Measurements from ENCODE around the gene GLIS1. TPM values are rescaled to one million over a fixed set of nuclear protein-coding genes. Genes with fewer than 3 reads are reported as not detected.
A peak's percentile ranks its signal among the peaks of the same experiment; 100 is the strongest.

The GLIS1 gene
- total RNA-seq, 1 donor from 2014 or later = not detected

DNA sequence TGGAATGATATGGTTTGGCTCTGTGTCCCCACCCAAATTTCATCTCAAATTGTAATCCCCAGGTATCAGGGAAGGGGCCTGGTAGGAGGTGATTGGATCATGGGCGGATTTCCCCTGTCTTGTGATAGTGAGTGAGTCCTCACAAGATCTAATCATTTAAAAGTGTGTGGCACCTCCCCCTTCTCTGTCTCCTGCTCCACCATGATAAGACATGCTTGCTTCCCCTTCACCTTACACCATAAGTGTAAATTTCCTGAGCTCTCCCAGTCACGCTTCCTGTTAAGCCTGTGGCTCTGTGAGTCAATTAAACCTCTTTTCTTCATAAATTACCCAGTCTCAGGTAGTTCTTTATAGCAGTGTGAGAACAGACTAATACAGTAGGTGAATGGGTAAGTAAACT is 170.4 kb downstream of the GLIS1 start:
- H3K36me3 Mint-ChIP-seq (ENCODE audit: low read depth, unreplicated experiment) = peaks cover 8% of the 10 kb centered on the region

DNA sequence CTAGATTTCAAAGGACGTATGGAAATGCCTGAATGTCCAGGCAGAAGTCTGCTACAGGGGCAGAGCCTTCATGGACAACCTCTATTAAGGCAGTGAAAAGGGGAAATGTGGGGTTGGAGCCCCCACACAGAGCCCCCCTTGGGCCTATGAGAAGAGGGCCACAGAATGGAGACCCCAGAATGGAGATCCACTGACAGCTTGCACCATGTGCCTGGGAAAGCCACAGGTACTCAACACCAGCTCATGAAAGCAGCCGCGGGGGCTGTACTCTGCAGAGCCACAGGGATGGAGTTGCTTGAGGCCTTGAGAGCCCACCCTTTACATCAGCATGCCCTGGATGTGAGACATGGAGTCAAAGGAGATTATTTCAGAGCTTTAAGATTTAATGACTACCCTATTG is 171.1 kb downstream of the GLIS1 start:
- H3K9me3 Mint-ChIP-seq (ENCODE audit: unreplicated experiment) = peaks cover 9% of the 10 kb centered on the region
- no peak overlapping the region for H3K27ac Mint-ChIP-seq (ENCODE audit: unreplicated experiment)
- TF ChIP-seq, protein P1, sequence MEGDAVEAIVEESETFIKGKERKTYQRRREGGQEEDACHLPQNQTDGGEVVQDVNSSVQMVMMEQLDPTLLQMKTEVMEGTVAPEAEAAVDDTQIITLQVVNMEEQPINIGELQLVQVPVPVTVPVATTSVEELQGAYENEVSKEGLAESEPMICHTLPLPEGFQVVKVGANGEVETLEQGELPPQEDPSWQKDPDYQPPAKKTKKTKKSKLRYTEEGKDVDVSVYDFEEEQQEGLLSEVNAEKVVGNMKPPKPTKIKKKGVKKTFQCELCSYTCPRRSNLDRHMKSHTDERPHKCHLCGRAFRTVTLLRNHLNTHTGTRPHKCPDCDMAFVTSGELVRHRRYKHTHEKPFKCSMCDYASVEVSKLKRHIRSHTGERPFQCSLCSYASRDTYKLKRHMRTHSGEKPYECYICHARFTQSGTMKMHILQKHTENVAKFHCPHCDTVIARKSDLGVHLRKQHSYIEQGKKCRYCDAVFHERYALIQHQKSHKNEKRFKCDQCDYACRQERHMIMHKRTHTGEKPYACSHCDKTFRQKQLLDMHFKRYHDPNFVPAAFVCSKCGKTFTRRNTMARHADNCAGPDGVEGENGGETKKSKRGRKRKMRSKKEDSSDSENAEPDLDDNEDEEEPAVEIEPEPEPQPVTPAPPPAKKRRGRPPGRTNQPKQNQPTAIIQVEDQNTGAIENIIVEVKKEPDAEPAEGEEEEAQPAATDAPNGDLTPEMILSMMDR (IDR thresholded peaks at IDR 0.05; ENCODE audit: unreplicated experiment) = no peak
- H3K4me1 Mint-ChIP-seq (ENCODE audit: unreplicated experiment) = peaks cover 24% of the 10 kb centered on the region
- DNase-seq (ENCODE audit: low spot score) = no peak
- H3K27me3 Mint-ChIP-seq (ENCODE audit: unreplicated experiment) = no peaks in the 10 kb centered on the region
- H3K36me3 Mint-ChIP-seq (ENCODE audit: low read depth, unreplicated experiment) = peaks cover 8% of the 10 kb centered on the region
- no peak overlapping the region for H3K4me3 Mint-ChIP-seq (ENCODE audit: unreplicated experiment)

More for the DNA sequence above, 170.4 kb downstream of the GLIS1 start:
- Mint-ChIP-seq H3K27me3 (ENCODE audit: unreplicated experiment) (no peaks in the 10 kb centered on the region), H3K9me3 (ENCODE audit: unreplicated experiment) (peaks cover 9% of the 10 kb centered on the region), H3K4me1 (ENCODE audit: unreplicated experiment) (peaks cover 21% of the 10 kb centered on the region), H3K4me3 (ENCODE audit: unreplicated experiment) (no peak overlapping the region), H3K27ac (ENCODE audit: unreplicated experiment) (peak overlapping the region; percentile 51)
- DNase-seq (ENCODE audit: low spot score) = no peak
- TF ChIP-seq, protein P1 (IDR thresholded peaks at IDR 0.05; ENCODE audit: unreplicated experiment) = no peak

DNA sequence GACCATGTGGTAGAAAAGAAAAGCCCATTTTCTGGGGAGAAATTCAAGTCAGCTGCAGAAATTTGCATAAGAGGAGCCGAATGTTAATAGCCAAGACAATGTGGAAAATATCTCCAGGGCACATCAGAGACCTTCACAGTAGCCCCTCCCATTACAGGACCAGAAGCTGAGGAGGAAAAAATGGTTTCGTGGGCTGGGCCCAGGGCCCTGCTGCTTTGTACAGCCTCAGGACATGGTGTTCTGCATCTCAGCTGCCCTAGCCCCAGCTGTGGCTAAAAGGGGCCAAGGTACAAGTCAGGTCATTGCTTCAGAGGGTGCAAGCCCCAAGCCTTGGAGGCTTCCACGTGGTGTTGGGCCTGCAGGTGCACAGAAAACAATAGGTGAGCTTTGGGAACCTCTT is 171.5 kb downstream of the GLIS1 start:
- peaks cover 24% of the 10 kb centered on the region for H3K4me1 Mint-ChIP-seq (ENCODE audit: unreplicated experiment)
- no peaks in the 10 kb centered on the region for H3K27me3 Mint-ChIP-seq (ENCODE audit: unreplicated experiment)
- DNase-seq (ENCODE audit: low spot score) = no peak
- TF ChIP-seq, protein P1 (IDR thresholded peaks at IDR 0.05; ENCODE audit: unreplicated experiment) = no peak
- H3K36me3 Mint-ChIP-seq (ENCODE audit: low read depth, unreplicated experiment) = peaks cover 8% of the 10 kb centered on the region
- H3K9me3 Mint-ChIP-seq (ENCODE audit: unreplicated experiment) = peaks cover 9% of the 10 kb centered on the region
- peak overlapping the region; percentile 91 for H3K27ac Mint-ChIP-seq (ENCODE audit: unreplicated experiment)
- H3K4me3 Mint-ChIP-seq (ENCODE audit: unreplicated experiment) = peak overlapping the region; percentile 32

DNA sequence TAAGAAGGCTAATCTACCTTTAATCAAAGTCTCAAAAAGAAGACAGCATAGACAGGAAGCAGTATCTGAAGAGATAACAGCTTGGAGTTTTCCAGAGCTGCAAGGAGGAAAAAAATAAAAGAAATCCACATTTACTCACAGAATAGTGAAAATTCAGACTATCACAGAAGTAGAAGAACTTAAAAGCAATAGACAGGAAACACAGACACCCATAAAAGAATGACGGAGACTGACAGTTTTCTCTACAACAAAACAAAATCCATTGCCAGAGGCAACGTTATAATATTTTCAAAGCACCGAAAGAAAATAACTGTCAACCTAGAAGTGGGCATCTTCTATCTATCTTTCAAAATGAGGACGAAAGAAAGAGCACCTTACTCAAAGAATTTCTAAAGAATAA is 175.4 kb downstream of the GLIS1 start:
- Mint-ChIP-seq H3K27me3 (ENCODE audit: unreplicated experiment) (peaks cover 2% of the 10 kb centered on the region), H3K9me3 (ENCODE audit: unreplicated experiment) (peaks cover 9% of the 10 kb centered on the region), H3K36me3 (ENCODE audit: low read depth, unreplicated experiment) (peaks cover 8% of the 10 kb centered on the region), H3K4me3 (ENCODE audit: unreplicated experiment) (no peak overlapping the region), H3K27ac (ENCODE audit: unreplicated experiment) (no peak overlapping the region), H3K4me1 (ENCODE audit: unreplicated experiment) (peaks cover 25% of the 10 kb centered on the region)
- no peak for DNase-seq (ENCODE audit: low spot score)
- TF ChIP-seq, protein P1 (IDR thresholded peaks at IDR 0.05; ENCODE audit: unreplicated experiment) = no peak

DNA sequence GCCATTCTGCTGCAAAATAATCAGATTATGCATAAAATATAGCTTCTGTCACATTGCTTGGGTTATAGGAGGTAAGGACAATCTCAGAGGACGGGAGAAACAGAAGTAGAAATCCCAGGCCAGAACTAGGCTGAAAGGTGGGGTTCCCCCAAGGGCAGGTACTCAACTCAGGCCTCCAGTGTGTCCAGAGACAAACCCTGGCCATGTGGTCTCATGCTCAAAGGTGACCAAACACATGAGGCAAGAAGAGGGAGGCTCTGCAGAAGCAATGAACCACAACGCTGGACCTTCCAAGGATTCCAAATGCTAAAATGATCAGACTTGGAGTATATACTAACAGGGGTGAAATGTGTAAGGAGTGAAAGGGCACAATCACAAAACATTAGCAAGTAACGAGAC is 176.0 kb downstream of the GLIS1 start:
- peaks cover 23% of the 10 kb centered on the region for H3K4me1 Mint-ChIP-seq (ENCODE audit: unreplicated experiment)
- no peak for DNase-seq (ENCODE audit: low spot score)
- peaks cover 2% of the 10 kb centered on the region for H3K27me3 Mint-ChIP-seq (ENCODE audit: unreplicated experiment)
- TF ChIP-seq, protein P1 (IDR thresholded peaks at IDR 0.05; ENCODE audit: unreplicated experiment) = no peak
- no peak overlapping the region for H3K4me3 Mint-ChIP-seq (ENCODE audit: unreplicated experiment)
- H3K9me3 Mint-ChIP-seq (ENCODE audit: unreplicated experiment) = peaks cover 9% of the 10 kb centered on the region
- H3K36me3 Mint-ChIP-seq (ENCODE audit: low read depth, unreplicated experiment) = peaks cover 8% of the 10 kb centered on the region
- H3K27ac Mint-ChIP-seq (ENCODE audit: unreplicated experiment) = no peak overlapping the region
